CD14-positive monocyte (primary cell): ENCODE data around the gene ACSF2. TPM values are rescaled to one million over a fixed set of nuclear protein-coding genes. Genes with fewer than 3 reads are reported as not detected.

Experiments used
- DNase-seq, 3 donors: peaks; one replicate each; pipeline ENCODE4 v3.0.0-alpha.2; 2011 to 2022
- H2AFZ ChIP-seq: 2 replicates; pipeline ENCODE4 v1.6.0; 2012; ENCODE audit warnings: mild to moderate bottlenecking, low read depth, low read length, inconsistent platforms; ENCODE audit not compliant: insufficient read depth, poor library complexity, severe bottlenecking
- H3K27ac ChIP-seq, 2 donors: 1 replicate in 1 of 2; 2 replicates in 1 of 2; pipeline ENCODE4 v1.5.1; 2012 to 2013; ENCODE audit warnings: low read length in 2 of 2, control low read depth in 1 of 2, inconsistent platforms in 1 of 2, low read depth in 1 of 2, mild to moderate bottlenecking in 1 of 2
- H3K27me3 ChIP-seq, 2 donors: one replicate each; pipeline versions ENCODE4 v1.6.0 to v1.6.1; 2011 to 2013; ENCODE audit warnings: low read length in 2 of 2; ENCODE audit not compliant: control insufficient read depth in 2 of 2, insufficient read depth in 2 of 2
- H3K36me3 ChIP-seq, 2 donors: replicated peaks in 1 of 2; 1 replicate in 1 of 2; 2 replicates in 1 of 2; pipeline versions ENCODE4 v1.5.1 to v1.6.1; 2012 to 2013; ENCODE audit warnings: low read length in 2 of 2, control low read depth in 1 of 2, inconsistent platforms in 1 of 2, mild to moderate bottlenecking in 1 of 2; ENCODE audit not compliant: insufficient read depth in 2 of 2, control insufficient read depth in 1 of 2
- H3K4me1 ChIP-seq, 2 donors: 1 replicate in 1 of 2; 2 replicates in 1 of 2; pipeline versions ENCODE4 v1.5.1 to v1.6.1; 2012 to 2013; ENCODE audit warnings: low read length in 2 of 2, control low read depth in 1 of 2, inconsistent platforms in 1 of 2, mild to moderate bottlenecking in 1 of 2, moderate library complexity in 1 of 2; ENCODE audit not compliant: insufficient read depth in 2 of 2, control insufficient read depth in 1 of 2
- H3K4me2 ChIP-seq: replicated peaks from 2 replicates; pipeline ENCODE3; 2012; ENCODE audit warnings: low read length, moderate library complexity, mild to moderate bottlenecking; ENCODE audit not compliant: poor library complexity, severe bottlenecking; ENCODE audit errors: extremely low read depth
- H3K4me3 ChIP-seq, 3 experiments: fragments of 200-600 bp in 1 of 3; sonication (generic) in 1 of 3; replicated peaks in 1 of 3; 1 replicate in 2 of 3; 2 replicates in 1 of 3; pipeline ENCODE4 v1.5.1; 2011 to 2013; ENCODE audit warnings: low read length in 3 of 3, mild to moderate bottlenecking in 3 of 3, control low read depth in 2 of 3, low read depth in 2 of 3, inconsistent platforms in 1 of 3, moderate library complexity in 1 of 3
- H3K79me2 ChIP-seq: 2 replicates; pipeline ENCODE4 v1.6.0; 2012; ENCODE audit warnings: mild to moderate bottlenecking, control low read depth, inconsistent platforms, low read length, moderate library complexity; ENCODE audit not compliant: insufficient read depth
- H3K9ac ChIP-seq: 2 replicates; pipeline ENCODE4 v1.6.0; 2017; ENCODE audit warnings: low read length, mild to moderate bottlenecking; ENCODE audit not compliant: insufficient read depth, poor library complexity, severe bottlenecking
- H3K9me3 ChIP-seq, 2 donors: replicated peaks in 1 of 2; 1 replicate in 1 of 2; 2 replicates in 1 of 2; pipeline versions ENCODE4 v1.5.1 to v1.6.1; 2012 to 2013; ENCODE audit warnings: low read length in 2 of 2, control low read depth in 1 of 2; ENCODE audit not compliant: control insufficient read depth in 1 of 2, insufficient read depth in 1 of 2
- H4K20me1 ChIP-seq: 2 replicates; pipeline ENCODE4 v1.6.0; 2012; ENCODE audit warnings: mild to moderate bottlenecking, low read length, control low read depth, moderate library complexity; ENCODE audit not compliant: insufficient read depth
- H3K27ac Mint-ChIP-seq, 7 donors: one replicate each; pipeline ENCODE4 v1.8.0; 2020; ENCODE audit warnings: mild to moderate bottlenecking in 7 of 7, mixed read lengths in 7 of 7, moderate library complexity in 6 of 7, inconsistent platforms in 2 of 7
- H3K27me3 Mint-ChIP-seq, 3 donors: one replicate each; pipeline ENCODE4 v1.8.0; 2021 to 2022; ENCODE audit warnings: low read depth in 3 of 3, mild to moderate bottlenecking in 3 of 3, mixed read lengths in 3 of 3, moderate library complexity in 3 of 3, inconsistent platforms in 1 of 3
- H3K36me3 Mint-ChIP-seq, 2 donors: one replicate each; pipeline ENCODE4 v1.8.0; 2020; ENCODE audit warnings: mixed read lengths in 2 of 2, inconsistent platforms in 1 of 2, mild to moderate bottlenecking in 1 of 2
- H3K4me1 Mint-ChIP-seq: one replicate; pipeline ENCODE4 v1.8.0; 2020; ENCODE audit warnings: mild to moderate bottlenecking, mixed read lengths
- H3K4me3 Mint-ChIP-seq, 2 donors: one replicate each; pipeline ENCODE4 v1.8.0; 2020; ENCODE audit warnings: mild to moderate bottlenecking in 2 of 2, mixed read lengths in 2 of 2, moderate library complexity in 1 of 2
- H3K9me3 Mint-ChIP-seq, 7 donors: one replicate each; pipeline ENCODE4 v1.8.0; 2020 to 2022; ENCODE audit warnings: mixed read lengths in 7 of 7, mild to moderate bottlenecking in 6 of 7, moderate library complexity in 6 of 7, inconsistent platforms in 2 of 7
- WGBS: methylation state at CpG from one replicate; pipeline ENCODE4 v1.1.5; 2013; ENCODE audit warnings: missing lambda C conversion rate; ENCODE audit not compliant: insufficient coverage; 5-methylcytosine and 5-hydroxymethylcytosine counted together
- intact Hi-C, 2 donors: fragments of 100-400 bp; cut with micrococcal nuclease; formaldehyde crosslinking; loops; one replicate each; pipeline versions ENCODE4 v1.15.0 to v1.15.1; 2023
- polyA plus RNA-seq, 3 donors: library from polyadenylated mRNA; depleted of rRNA in 1 of 3; unstranded in 2 of 3; stranded (reverse) in 1 of 3; fragments of 300-500 nt in 2 of 3; fragments of >200 nt in 1 of 3; fragmentation: Illumina TruSeq in 2 of 3; gene quantifications; 1 replicate in 2 of 3; 2 replicates in 1 of 3; pipeline ENCODE4 v1.2.3, GENCODE V29; 2012 to 2021
- TF ChIP-seq, protein P1 (sequence below): fragments of 200-600 bp; IDR thresholded peaks from one replicate; pipeline ENCODE4 v1.8.0; 2022; ENCODE audit warnings: antibody characterized with exemption, mild to moderate bottlenecking

Gene ACSF2
- polyA plus RNA-seq, 3 donors = 2.8 to 24.4 (median 5.5) TPM

DNA sequence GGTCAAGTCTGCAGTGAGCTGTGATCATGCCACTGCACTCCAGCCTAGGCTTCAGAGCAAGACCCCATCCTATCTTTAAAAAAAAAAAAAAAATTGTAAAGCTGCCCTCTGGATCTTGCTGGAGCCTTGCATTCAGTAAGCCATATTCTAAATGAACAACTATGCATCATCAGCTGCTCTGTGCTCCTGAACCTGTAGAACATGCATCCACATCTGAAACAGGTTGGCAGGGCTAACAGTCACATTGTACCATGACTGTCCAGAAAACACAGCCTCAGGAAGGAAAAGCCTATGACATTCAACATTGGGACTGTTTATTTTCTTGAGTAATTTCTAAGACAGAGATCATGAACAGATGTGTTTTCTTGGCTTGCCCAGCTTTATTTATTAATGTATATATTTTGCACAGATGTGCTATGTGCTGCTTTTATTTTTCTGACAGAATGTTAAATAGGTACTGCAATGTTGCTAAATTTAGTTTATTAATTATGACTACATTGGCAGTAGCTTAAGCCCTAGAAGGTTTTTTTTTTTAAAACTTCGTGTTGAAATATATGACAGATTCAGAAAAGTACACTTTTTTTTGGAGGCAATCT is 19.8 kb downstream of the ACSF2 start:
- H3K4me3 ChIP-seq = no peak overlapping the region
- peaks cover 0 to 2% (median 1%) of the 10 kb centered on the region in 3 donors for H3K27me3 Mint-ChIP-seq
- H3K79me2 ChIP-seq = no peaks in the 10 kb centered on the region
- H3K4me2 ChIP-seq = no peak overlapping the region
- WGBS = no CpG with 5 or more reads among the region's 1 CpG
- H3K9me3 Mint-ChIP-seq = peaks cover 0 to 2% (median 0%) of the 10 kb centered on the region in 7 donors
- no peaks in the 10 kb centered on the region for H3K36me3 ChIP-seq
- no peak overlapping the region for H2AFZ ChIP-seq
- no peaks in the 10 kb centered on the region for H3K4me1 Mint-ChIP-seq
- H3K36me3 Mint-ChIP-seq = peaks cover 2 to 6% of the 10 kb centered on the region in 2 donors
- no peak overlapping the region for H3K9ac ChIP-seq
- intact Hi-C loops = no loop called here
- H3K4me3 Mint-ChIP-seq = no peak overlapping the region
- H4K20me1 ChIP-seq = peaks cover 3% of the 10 kb centered on the region
- H3K9me3 ChIP-seq = no peaks in the 10 kb centered on the region
- no peak overlapping the region for H3K27ac Mint-ChIP-seq
- no peaks in the 10 kb centered on the region for H3K27me3 ChIP-seq
- DNase-seq = no peak
- TF ChIP-seq, protein P1, sequence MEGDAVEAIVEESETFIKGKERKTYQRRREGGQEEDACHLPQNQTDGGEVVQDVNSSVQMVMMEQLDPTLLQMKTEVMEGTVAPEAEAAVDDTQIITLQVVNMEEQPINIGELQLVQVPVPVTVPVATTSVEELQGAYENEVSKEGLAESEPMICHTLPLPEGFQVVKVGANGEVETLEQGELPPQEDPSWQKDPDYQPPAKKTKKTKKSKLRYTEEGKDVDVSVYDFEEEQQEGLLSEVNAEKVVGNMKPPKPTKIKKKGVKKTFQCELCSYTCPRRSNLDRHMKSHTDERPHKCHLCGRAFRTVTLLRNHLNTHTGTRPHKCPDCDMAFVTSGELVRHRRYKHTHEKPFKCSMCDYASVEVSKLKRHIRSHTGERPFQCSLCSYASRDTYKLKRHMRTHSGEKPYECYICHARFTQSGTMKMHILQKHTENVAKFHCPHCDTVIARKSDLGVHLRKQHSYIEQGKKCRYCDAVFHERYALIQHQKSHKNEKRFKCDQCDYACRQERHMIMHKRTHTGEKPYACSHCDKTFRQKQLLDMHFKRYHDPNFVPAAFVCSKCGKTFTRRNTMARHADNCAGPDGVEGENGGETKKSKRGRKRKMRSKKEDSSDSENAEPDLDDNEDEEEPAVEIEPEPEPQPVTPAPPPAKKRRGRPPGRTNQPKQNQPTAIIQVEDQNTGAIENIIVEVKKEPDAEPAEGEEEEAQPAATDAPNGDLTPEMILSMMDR = no peak
- H3K4me1 ChIP-seq = no peaks in the 10 kb centered on the region
- no peak overlapping the region for H3K27ac ChIP-seq

DNA sequence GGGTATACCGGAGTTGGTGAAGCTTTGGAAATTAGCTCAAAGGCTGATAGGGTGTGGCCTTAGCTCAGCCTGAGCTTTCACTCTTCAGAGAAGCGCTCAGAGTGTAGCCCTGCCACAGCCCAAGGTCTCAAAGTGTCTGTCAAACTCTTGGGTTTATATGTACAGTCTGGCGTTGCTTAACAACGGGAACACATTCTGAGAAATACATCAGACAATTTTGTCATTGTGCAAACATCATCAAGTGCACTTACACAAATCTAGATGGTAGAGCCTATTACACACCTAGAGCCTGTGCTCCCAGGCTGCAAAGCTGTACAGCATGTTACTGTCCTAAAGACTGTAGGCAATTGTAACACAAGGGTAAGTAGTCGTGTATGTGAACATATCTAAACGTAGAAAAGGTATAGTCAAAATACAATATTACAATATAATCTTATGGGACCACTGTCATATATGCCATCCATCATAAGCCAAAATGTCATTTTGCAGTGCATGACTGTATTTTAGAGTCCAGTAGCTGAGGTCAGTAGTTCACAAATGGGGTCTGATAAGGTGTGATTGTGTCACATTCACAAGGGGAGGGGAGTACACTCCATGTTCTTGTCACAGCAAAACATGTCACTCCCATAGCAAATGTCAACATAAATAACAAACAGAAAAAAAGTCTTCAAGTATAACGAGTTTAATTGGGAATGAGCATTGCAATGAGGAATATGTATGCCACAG is 22.0 kb downstream of the ACSF2 start:
- no peak overlapping the region for H3K4me3 Mint-ChIP-seq
- H3K4me3 ChIP-seq = no peak overlapping the region
- DNase-seq = no peak
- no peaks in the 10 kb centered on the region for H3K9me3 ChIP-seq
- no peak overlapping the region for H3K4me2 ChIP-seq
- no peaks in the 10 kb centered on the region for H3K27me3 ChIP-seq
- peaks cover 2 to 6% of the 10 kb centered on the region in 2 donors for H3K36me3 Mint-ChIP-seq
- H3K36me3 ChIP-seq = no peaks in the 10 kb centered on the region
- H3K79me2 ChIP-seq = no peaks in the 10 kb centered on the region
- intact Hi-C loops = no loop called here
- TF ChIP-seq, protein P1 = no peak
- H3K4me1 Mint-ChIP-seq = peaks cover 17% of the 10 kb centered on the region
- H3K27ac Mint-ChIP-seq = no peak overlapping the region
- peaks cover 0 to 2% (median 1%) of the 10 kb centered on the region in 3 donors for H3K27me3 Mint-ChIP-seq
- H3K27ac ChIP-seq = no peak overlapping the region
- WGBS = 97% methylated on average over 4 of the region's 7 CpGs
- no peak overlapping the region for H2AFZ ChIP-seq
- no peak overlapping the region for H3K9ac ChIP-seq
- peaks cover 3% of the 10 kb centered on the region for H4K20me1 ChIP-seq
- peaks cover 18 to 20% of the 10 kb centered on the region in 2 donors for H3K4me1 ChIP-seq
- peaks cover 0 to 2% (median 0%) of the 10 kb centered on the region in 7 donors for H3K9me3 Mint-ChIP-seq
